Gastrocnemius medialis (tissue), 4 donors: ENCODE measurements around the gene SLC2A2. TPM values are rescaled to one million over a fixed set of nuclear protein-coding genes. Genes with fewer than 3 reads are reported as not detected.

Experiments
- ATAC-seq, 2 donors: fragments of 150-250 bp; one replicate each; pipeline ENCODE4 v1.9.1; 2016
- DNase-seq, 2 donors: peaks; one replicate each; pipeline ENCODE4 v3.0.0-alpha.2; 2019
- H3K27ac ChIP-seq, 4 donors: fragments of 200-600 bp; sonication (generic); 1 replicate in 1 of 4; 2 replicates in 3 of 4; pipeline ENCODE4 v1.5.1; 2016 to 2018; ENCODE audit warnings: mild to moderate bottlenecking in 2 of 4, moderate library complexity in 1 of 4
- H3K27me3 ChIP-seq, 3 donors: fragments of 200-600 bp; sonication (generic) in 2 of 3; 1 replicate in 1 of 3; 2 replicates in 2 of 3; pipeline versions ENCODE4 v1.5.1 to v1.6.0; 2016 to 2019; ENCODE audit warnings: mild to moderate bottlenecking in 1 of 3, moderate library complexity in 1 of 3
- H3K36me3 ChIP-seq, 2 donors: fragments of 200-600 bp; sonication (generic) in 1 of 2; one replicate each; pipeline ENCODE4 v1.5.1; 2017 to 2018
- H3K4me1 ChIP-seq, 2 donors: fragments of 200-600 bp; sonication (generic) in 1 of 2; one replicate each; pipeline ENCODE4 v1.5.1; 2016 to 2017; ENCODE audit warnings: mild to moderate bottlenecking in 2 of 2
- H3K4me3 ChIP-seq, 4 donors: fragments of 200-600 bp; sonication (generic) in 3 of 4; 1 replicate in 1 of 4; 2 replicates in 3 of 4; pipeline ENCODE4 v1.5.1; 2016 to 2019; ENCODE audit warnings: mild to moderate bottlenecking in 2 of 4
- H3K9me3 ChIP-seq, 3 donors: fragments of 200-600 bp; sonication (generic) in 2 of 3; 1 replicate in 1 of 3; 2 replicates in 2 of 3; pipeline ENCODE4 v1.5.1; 2016 to 2019
- CTCF ChIP-seq, 5 experiments: fragments of 450-650 bp in 3 of 5; fragments of 200-600 bp in 2 of 5; sonication (generic) in 2 of 5; IDR thresholded peaks in 4 of 5; conservative IDR thresholded peaks in 1 of 5; 1 replicate in 4 of 5; 2 replicates in 1 of 5; pipeline ENCODE4 v1.5.1; 2016 to 2019; ENCODE audit warnings: antibody characterized with exemption in 5 of 5, mild to moderate bottlenecking in 3 of 5, moderate library complexity in 3 of 5
- POLR2A ChIP-seq, 2 donors: fragments of 450-650 bp; IDR thresholded peaks; one replicate each; pipeline ENCODE4 v1.6.1; 2017; ENCODE audit warnings: antibody characterized with exemption in 2 of 2, mild to moderate bottlenecking in 2 of 2, moderate library complexity in 2 of 2
- in situ Hi-C, 4 donors: fragments of 200-750 bp; cut with MboI; loops; one replicate each; pipeline versions ENCODE4 v1.15.0 to v1.8.0; 2017; ENCODE audit warnings: low sequenced_read_pairs in 4 of 4
- intact Hi-C: fragments of 100-400 bp; cut with DNase I; formaldehyde crosslinking; loops from one replicate; pipeline ENCODE4 v1.15.1; 2023; ENCODE audit warnings: low total_unique reads
- total RNA-seq, 4 donors: library from RNA; depleted of rRNA; stranded (reverse); fragments of >200 nt; gene quantifications; one replicate each; pipeline versions ENCODE4 v1.1.0 to v1.2.3, GENCODE V29; 2016

Gene SLC2A2
- total RNA-seq, 4 donors from 2014 or later = 0.26 to 0.51 TPM; not detected in 2

- intact Hi-C loops = no loop called here
Observed at GRCh38 chr3:170959457-170959856, 67.1 kb downstream of the SLC2A2 start.

GRCh38 chr3:170956647-170957046, 69.9 kb downstream of the SLC2A2 start:
- H3K9me3 ChIP-seq = no peaks in the 10 kb centered on the region
- in situ Hi-C loops = loop anchor here in 3 of 4 donors (25.0 kb wide), 1 partner anchor 606 kb away; no protein-coding TSS in a partner anchor
- DNase-seq (no peak), ATAC-seq (no peak)
- no peaks in the 10 kb centered on the region for H3K4me1 ChIP-seq
- intact Hi-C loops = no loop called here
- H3K36me3 ChIP-seq = no peaks in the 10 kb centered on the region
- peaks cover 2 to 6% (median 6%) of the 10 kb centered on the region in 3 donors for H3K27me3 ChIP-seq
- TF ChIP-seq CTCF (IDR thresholded peaks at IDR 0.05 in 4 of 5, conservative IDR thresholded peaks at IDR 0.05 in 1 of 5) (no peak), POLR2A (IDR thresholded peaks at IDR 0.05) (no peak)
- H3K4me3 ChIP-seq = no peak overlapping the region
- no peak overlapping the region for H3K27ac ChIP-seq

More at GRCh38 chr3:170959457-170959856, 67.1 kb downstream of the SLC2A2 start:
- in situ Hi-C loops = loop anchor here in 3 of 4 donors (25.0 kb wide), 1 partner anchor 603 kb away; no protein-coding TSS in a partner anchor
- no peaks in the 10 kb centered on the region for H3K36me3 ChIP-seq
- no peak for DNase-seq
- H3K27ac ChIP-seq = no peak overlapping the region
- H3K27me3 ChIP-seq = peaks cover 2 to 6% (median 6%) of the 10 kb centered on the region in 3 donors
- H3K4me3 ChIP-seq = no peak overlapping the region
- no peak for ATAC-seq
- H3K9me3 ChIP-seq = no peaks in the 10 kb centered on the region
- TF ChIP-seq CTCF (IDR thresholded peaks at IDR 0.05 in 4 of 5, conservative IDR thresholded peaks at IDR 0.05 in 1 of 5) (no peak), POLR2A (IDR thresholded peaks at IDR 0.05) (no peak)
- no peaks in the 10 kb centered on the region for H3K4me1 ChIP-seq

- no peak for DNase-seq
- Histone ChIP-seq H3K4me1 (no peaks in the 10 kb centered on the region), H3K4me3 (no peak overlapping the region), H3K36me3 (no peaks in the 10 kb centered on the region), H3K27ac (no peak overlapping the region), H3K9me3 (no peaks in the 10 kb centered on the region), H3K27me3 (peaks cover 2 to 6% (median 6%) of the 10 kb centered on the region in 3 donors)
- TF ChIP-seq POLR2A (IDR thresholded peaks at IDR 0.05) (no peak), CTCF (IDR thresholded peaks at IDR 0.05 in 4 of 5, conservative IDR thresholded peaks at IDR 0.05 in 1 of 5) (no peak)
- in situ Hi-C loops = loop anchor here in 3 of 4 donors (25.0 kb wide), 1 partner anchor 609 kb away; no protein-coding TSS in a partner anchor
- ATAC-seq = no peak
- intact Hi-C loops = no loop called here
Observed at GRCh38 chr3:170953736-170954135, 72.8 kb downstream of the SLC2A2 start.

- DNase-seq = no peak
- H3K4me3 ChIP-seq = no peak overlapping the region
Observed at GRCh38 chr3:170953229-170953628, 73.3 kb downstream of the SLC2A2 start.

More at GRCh38 chr3:170953229-170953628, 73.3 kb downstream of the SLC2A2 start:
- Histone ChIP-seq H3K9me3 (no peaks in the 10 kb centered on the region), H3K36me3 (no peaks in the 10 kb centered on the region), H3K4me1 (no peaks in the 10 kb centered on the region), H3K27me3 (peaks cover 2 to 6% (median 6%) of the 10 kb centered on the region in 3 donors), H3K27ac (no peak overlapping the region)
- in situ Hi-C loops = loop anchor here in 3 of 4 donors (25.0 kb wide), 1 partner anchor 609 kb away; no protein-coding TSS in a partner anchor
- ATAC-seq = no peak
- TF ChIP-seq CTCF (IDR thresholded peaks at IDR 0.05 in 4 of 5, conservative IDR thresholded peaks at IDR 0.05 in 1 of 5) (no peak), POLR2A (IDR thresholded peaks at IDR 0.05) (no peak)
- intact Hi-C loops = no loop called here
